Iris pigment epithelial cell (primary cell): ENCODE results near the gene RIMBP2.
"Not testable (repeated sequence)": the region's sequence is repeated elsewhere in the genome, so short reads cannot be mapped to it uniquely, and the experiment has no call there.

Experiments
- DNase-seq: peaks from one replicate; pipeline ENCODE4 v3.0.0-alpha.2; 2011; ENCODE audit warnings: low read depth

RIMBP2 gene

DNA sequence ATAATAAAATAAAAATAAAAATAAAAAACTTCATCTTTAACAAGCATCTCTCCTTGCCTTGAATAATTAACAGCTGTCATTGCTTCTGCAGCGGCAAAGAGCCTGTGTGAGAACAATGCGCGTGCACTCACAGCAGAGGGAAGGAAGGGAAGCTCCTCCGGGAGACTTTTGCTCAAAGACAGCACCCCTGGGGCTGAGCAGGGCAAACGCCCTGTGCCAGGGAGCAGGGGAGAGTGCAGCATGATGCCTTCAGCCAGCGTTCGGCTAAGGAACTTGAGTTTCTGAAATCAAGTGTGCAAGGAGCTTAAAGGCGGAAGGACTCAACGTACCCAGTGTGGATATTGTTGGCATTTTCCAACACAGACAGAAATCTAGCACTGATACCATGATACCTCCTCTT lies 120.5 kb downstream of the RIMBP2 start:
- no peak for DNase-seq

DNA sequence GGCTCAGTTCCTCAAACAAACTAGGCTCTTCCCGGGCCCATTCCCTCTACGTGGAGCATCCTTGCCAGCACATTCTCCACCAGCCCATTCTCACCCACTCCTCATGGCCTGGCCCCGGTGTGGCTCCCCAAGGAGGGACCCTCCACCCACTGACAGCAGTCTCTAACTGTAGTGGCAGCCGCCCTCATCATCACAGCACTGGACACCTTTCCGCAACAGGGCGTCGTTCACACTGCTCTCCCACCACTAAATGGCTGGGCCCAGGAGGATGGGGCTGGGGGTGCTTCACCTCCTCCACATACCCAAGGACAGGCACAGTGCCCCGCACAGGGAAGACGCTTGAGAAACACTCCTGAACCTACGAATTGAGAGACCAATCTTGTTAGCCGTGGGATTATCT lies 123.0 kb downstream of the RIMBP2 start:
- DNase-seq, result no peak

DNA sequence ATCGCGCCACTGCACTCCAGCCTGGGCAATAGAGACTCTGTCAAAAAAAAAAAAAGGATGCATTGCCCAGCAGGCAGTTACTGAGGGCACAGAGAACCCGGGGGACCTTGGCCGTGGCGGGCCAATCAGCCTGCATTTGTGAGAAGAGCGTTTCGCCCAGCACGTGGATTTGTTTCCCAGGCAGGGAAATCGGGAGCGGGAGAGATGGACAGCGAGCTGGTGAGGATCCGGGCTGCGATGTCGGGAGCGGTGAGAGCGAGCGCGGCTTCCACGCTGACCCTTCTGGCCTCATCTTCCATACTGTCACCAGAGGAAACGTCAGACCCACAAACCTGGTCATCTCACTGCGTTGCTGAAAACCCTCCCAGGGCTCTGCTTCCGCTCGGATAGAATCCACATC lies 123.5 kb downstream of the RIMBP2 start:
- DNase-seq, result no peak

DNA sequence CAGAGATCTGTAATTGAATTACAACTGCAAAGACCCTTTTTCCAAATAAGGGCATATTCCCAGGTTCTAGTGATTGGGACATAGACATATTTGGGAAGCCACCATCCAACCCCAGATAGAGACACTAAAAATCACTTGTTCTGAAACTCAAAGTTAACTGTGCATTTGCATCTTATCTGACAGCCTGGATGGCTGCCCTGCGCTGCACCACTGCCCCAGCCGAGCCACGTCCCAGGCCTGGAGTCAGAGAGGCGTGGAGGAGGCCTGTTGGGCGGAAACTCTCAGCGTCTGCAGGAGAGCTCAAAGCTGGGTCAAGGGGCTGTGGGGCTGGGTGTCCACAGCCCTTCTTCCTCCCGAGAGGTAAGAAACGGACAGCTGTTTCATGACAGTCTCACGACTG lies 124.4 kb downstream of the RIMBP2 start:
- DNase-seq, result no peak

- DNase-seq, result no peak
Measured at GRCh38 chr12:130590685-130591084, 125.4 kb downstream of the RIMBP2 start.

- no peak for DNase-seq
Measured at GRCh38 chr12:130589540-130590317, 126.4 kb downstream of the RIMBP2 start.

GRCh38 chr12:130588696-130589539 lies 127.2 kb downstream of the RIMBP2 start:
- no peak for DNase-seq

GRCh38 chr12:130587966-130588365 lies 128.1 kb downstream of the RIMBP2 start:
- DNase-seq, result no peak

- not testable (repeated sequence) for DNase-seq
Measured at GRCh38 chr12:130584475-130584874, 131.6 kb downstream of the RIMBP2 start.

DNA sequence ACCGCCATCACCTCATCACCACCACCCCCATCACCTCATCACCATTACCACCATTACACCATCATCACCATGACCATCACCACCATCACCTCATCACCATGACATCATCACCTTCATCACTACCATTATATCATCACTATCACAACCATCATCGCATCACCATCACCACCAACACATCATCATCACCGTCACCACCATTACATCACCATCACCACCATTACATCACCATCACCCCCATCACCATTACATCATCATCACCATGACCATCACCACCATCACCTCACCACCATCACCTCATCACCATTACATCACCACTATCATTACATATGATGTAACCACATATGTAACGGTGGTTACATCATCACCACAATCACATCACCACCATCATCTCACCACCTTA lies 132.3 kb downstream of the RIMBP2 start:
- DNase-seq, result no peak

GRCh38 chr12:130583317-130583716 lies 132.8 kb downstream of the RIMBP2 start:
- no peak for DNase-seq

GRCh38 chr12:130582286-130582685 lies 133.8 kb downstream of the RIMBP2 start:
- DNase-seq, result no peak

- no peak for DNase-seq
Measured at GRCh38 chr12:130581782-130582181, 134.3 kb downstream of the RIMBP2 start.

DNA sequence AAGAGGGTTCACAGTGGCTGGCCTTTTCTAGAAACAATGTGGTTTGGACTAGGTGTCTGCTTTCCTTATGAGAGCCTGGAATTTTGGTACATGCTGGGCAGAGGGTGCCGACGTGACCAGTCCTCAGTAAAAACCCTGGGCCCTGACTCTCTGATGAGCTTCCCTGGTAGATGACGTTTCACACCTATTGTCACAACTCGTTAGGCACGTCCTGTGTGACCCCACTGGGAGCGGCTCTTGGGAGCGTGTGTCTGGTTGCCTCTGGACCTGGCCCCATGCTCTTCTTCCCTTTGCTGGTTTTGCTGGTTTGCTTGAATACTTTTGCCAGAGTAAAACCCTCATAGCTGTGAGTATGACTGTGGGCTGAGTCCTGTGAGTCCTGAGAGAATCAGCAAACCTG lies 136.9 kb downstream of the RIMBP2 start:
- no peak for DNase-seq

- DNase-seq, result no peak
Measured at GRCh38 chr12:130577351-130577750, 138.7 kb downstream of the RIMBP2 start.

- no peak for DNase-seq
Measured at GRCh38 chr12:130576371-130576816, 139.7 kb downstream of the RIMBP2 start.

DNA sequence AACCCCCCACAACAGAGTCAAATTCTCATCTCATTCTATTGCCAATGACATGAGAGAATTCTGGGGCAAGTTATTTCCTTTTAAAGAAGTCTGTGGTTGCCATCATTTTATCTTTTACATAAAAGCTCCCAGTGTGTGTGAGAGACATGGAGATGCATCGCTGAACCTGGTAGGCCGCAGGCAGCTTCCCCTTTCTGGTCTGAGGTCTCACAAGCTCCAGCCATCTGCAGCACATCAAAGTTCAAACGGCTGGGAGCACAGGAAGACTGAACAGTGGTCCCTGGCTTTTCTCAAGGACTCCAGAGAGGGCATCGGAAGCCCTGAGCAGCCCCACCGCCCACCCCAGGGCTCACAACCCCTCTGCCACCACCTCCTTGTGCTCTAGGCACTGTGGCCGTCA lies 141.7 kb downstream of the RIMBP2 start:
- DNase-seq, result no peak

DNA sequence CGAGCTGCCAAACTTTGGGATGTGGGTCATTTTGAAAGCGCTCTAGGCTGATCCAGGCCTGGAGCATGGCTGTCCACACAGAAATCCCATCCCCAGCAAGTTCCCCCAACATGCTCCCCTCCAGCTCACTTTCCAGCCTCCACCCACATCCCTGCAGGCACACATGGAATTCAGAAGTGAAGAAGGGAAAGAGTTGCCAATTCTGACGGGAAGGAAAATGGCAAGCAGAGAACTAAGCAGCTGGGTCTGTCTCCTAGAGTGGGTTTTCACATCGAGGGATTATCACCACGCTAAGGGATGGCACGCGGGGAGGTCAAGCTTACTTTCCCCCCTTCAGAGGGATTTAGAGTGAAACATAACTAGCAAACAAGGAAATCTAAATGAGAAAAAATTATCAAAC lies 142.3 kb downstream of the RIMBP2 start:
- no peak for DNase-seq

GRCh38 chr12:130573235-130573634 lies 142.9 kb downstream of the RIMBP2 start:
- no peak for DNase-seq

DNA sequence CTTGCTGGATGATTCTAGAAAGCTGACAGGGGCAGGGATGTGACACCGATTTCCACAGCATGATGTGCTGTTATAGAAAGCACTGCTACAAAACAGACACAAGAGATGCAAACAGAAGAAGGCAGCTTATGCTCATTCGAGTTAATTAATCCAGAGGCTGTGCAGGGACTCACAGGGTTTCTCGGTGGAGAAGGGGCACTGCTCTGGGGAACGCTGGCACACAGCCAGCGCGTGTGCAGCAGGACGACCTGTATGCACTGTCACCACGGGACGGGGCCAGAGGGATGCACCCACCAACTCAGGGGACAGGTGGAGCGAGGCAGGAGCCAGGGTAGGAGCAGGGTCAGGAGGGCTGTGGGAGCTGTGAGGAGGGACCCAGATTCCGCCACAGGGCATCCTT lies 143.5 kb downstream of the RIMBP2 start:
- no peak for DNase-seq

- no peak for DNase-seq
Measured at GRCh38 chr12:130571734-130572133, 144.4 kb downstream of the RIMBP2 start.

GRCh38 chr12:130571089-130571488 lies 145.0 kb downstream of the RIMBP2 start:
- no peak for DNase-seq

DNA sequence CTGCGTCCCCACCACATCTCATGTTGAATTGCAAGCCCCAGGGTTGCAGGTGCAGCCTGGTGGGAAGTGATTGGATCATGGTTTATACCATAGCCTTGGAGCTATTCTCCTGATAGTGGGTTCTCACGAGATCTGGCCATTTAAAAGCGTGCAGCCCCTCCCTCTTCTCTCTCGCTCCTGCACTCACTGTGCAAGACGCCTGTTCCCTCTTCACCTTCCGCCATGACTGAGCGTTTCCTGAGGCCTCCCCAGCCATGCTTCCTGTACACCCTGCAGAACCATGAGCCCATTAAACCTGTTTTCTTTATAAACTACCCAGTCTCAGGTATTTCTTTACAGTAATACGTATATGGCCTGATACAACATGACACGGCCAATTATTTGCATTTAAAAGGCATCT lies 146.6 kb downstream of the RIMBP2 start:
- no peak for DNase-seq
